NCI-H2196 (cell line): ENCODE results near the gene GLIS2.
"Not testable (repeated sequence)": the region's sequence is repeated elsewhere in the genome, so short reads cannot be mapped to it uniquely, and the experiment has no call there.

Source experiments
- DNase-seq: peaks from one replicate; lab custom pipeline; 2025; ENCODE audit not compliant: unreplicated experiment; lab: John Stamatoyannopoulos, UW

Gene GLIS2

DNA sequence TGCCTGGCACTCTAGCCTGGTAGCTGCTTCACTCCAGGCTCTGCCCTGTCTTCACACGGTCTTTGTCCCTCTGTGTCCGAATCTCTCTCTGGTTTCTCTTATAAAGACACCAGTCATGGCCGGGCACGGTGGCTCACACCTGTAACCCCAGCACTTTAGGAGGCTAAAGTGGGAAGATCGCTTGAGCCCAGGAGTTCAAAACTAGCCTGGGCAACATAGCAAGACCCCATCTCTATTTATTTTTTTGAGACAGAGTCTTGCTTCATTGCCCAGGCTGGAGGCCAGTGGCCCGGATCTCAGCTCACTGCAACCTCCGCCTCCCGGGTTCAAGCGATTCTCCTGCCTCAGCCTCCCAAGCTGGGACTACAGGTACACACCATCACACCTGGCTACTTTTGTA lies 17.8 kb downstream of the GLIS2 start:
- DNase-seq = not testable (repeated sequence)

DNA sequence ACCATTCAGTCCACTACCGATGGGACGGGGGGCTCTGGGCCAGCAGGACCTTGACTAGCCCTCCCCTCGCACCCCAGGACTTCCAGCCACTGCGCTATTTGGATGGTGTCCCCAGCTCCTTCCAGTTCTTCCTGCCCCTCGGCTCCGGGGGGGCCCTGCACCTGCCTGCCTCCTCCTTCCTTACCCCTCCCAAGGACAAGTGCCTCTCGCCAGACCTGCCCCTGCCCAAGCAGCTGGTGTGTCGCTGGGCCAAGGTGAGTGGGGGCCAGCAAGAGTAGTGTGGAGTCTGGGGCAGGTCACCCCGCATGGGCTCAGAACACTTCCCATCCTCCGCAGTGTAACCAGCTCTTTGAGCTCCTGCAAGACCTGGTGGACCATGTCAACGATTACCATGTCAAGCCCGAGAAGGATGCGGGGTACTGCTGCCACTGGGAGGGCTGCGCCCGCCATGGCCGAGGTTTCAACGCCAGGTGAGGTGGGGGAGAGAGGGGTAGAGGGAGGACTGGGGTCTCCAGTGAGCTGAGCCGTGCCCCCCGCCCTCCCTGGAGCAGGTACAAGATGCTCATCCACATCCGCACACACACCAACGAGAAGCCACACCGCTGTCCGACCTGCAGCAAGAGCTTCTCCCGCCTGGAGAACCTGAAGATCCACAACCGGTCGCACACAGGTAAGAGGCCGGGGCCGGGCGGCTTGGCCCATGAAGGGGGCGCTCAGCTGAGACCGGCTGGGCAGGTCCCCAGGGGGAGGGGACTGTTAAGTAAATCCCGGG lies 19.0 kb downstream of the GLIS2 start:
- DNase-seq = no peak

DNA sequence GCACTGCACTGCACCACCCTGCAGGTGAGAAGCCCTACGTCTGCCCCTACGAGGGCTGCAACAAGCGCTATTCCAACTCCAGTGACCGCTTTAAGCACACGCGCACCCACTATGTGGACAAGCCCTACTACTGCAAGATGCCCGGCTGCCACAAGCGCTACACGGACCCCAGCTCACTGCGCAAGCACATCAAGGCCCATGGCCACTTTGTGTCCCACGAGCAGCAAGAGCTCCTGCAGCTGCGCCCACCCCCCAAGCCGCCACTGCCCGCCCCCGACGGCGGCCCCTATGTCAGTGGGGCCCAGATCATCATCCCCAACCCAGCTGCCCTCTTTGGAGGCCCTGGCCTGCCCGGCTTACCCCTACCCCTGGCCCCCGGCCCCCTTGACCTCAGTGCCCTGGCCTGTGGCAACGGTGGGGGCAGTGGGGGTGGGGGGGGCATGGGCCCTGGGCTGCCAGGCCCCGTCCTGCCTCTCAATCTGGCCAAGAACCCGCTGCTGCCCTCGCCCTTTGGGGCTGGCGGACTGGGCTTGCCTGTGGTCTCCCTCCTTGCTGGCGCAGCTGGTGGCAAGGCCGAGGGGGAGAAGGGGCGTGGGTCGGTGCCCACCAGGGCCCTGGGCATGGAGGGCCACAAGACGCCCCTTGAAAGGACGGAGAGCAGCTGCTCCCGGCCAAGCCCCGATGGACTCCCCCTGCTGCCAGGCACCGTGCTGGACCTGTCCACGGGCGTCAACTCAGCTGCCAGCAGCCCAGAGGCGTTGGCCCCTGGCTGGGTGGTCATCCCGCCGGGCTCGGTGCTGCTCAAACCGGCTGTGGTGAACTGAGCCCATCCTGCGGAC lies 21.1 kb downstream of the GLIS2 start:
- no peak for DNase-seq

DNA sequence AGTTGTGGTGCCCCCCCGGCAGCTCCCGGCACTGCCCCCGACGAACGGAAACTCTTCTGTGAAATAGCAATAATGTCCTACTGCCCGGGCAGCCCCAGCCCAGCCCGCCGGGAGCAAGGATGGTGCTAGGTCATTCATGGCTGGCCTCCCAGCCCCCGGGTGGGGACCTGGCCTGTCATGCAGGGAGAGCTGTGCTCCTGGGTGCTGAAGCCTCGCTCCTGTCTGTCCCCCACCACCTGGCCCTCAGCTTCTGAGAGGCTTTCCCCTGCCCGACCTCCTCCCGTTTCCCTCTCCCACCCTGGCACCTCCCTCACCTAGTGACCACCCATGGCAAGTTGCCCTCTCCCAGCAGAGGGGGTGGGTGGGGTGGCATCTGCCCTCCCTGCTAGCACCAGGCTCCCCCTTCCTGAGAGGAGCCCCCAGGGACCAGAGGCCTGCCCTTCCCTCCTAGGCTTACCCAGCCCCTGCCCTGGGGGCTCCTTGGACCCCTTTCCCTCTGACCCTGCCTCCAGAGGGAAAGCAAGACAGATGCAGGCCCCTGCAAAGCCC lies 21.7 kb downstream of the GLIS2 start:
- DNase-seq = no peak

DNA sequence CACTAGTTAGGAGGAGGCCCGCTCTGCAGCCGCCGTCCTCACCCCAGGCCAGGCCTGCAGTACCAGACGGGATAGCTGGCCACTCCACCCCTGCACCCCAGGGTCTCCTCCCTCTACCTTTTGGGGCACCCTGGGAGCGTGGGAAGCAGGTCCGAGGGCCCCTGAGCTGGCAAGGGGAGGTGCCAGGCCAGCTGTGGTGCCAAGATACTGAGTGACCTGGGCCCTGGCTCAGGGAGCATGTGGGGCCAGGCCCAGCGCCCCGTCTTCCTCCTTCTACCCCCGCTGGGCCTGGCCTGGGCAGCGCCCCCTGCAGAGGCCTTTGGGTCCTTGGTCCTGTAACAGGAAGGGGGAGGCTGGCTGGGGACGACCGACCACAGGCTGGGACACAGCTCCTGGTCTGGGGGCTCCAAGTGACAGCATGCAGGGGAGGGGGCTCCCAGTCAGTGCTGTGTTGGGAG lies 22.3 kb downstream of the GLIS2 start:
- DNase-seq = no peak

DNA sequence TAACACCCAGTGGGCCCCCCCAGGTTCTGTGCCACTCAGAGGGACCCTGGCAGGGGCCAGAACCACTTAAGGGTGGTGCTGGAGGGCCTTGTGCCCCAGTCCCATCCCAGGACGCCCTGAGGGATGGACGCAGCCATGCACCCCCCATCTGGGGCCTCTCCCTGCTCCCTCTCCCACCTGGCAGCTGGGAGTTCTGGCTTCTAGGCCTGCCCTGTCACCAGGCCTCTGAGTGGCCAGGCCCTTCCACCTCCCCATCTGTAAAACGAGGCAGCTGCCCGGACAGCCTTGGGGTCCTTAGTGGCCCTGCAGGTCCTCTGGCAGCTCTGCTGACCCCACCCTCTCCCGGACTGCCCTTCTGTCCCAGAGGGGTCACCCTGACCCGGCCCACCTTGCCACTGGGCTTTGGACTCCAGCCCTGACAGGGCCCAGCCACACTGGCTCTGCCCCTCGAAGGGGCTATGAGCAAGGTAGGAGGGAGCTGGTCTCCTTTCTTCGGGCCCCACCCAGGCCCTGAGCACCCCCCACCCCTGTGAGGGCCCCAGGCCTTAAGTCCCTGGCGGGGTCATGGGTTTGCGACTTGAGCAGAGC lies 22.9 kb downstream of the GLIS2 start:
- no peak for DNase-seq

DNA sequence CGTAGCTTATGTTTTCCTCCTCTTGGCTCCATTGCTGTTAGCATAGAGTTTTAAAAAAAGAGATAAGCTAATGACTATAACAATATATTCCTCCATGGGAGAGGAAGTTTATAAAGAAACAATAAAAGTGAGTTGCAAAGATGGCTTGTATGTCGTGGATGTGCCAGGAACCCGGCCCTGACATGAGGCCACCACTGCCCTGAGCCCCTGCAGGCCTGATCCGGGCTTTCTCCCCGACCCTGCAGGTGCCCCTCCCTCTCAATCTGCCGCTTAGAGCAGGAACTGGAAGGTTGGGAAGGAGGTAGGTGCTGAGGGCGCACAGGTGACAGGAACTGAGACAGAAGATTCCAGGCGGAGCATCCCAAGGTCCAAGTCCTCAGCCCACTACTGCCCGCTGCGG lies 23.6 kb downstream of the GLIS2 start:
- no peak for DNase-seq

DNA sequence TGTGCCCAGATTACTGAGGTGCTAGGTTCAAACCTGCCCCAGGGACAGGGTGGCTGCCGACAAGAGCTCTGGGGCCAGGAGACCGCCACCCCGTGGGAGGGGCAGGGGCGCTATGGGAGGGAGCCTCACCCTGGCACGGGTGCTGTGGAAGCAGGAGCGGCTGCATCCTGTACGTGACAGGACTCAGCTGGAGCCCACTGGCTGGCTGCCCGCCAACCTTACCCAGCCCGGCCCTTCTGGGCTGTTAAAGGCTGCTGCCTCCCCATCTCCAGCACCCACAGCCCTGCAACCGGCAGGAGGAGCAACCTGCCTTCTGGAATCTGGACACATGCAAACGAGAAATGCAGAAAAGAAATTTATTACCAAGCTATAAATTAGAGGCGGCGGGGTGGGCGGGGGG lies 24.0 kb downstream of the GLIS2 start:
- peak; percentile 23 for DNase-seq

DNA sequence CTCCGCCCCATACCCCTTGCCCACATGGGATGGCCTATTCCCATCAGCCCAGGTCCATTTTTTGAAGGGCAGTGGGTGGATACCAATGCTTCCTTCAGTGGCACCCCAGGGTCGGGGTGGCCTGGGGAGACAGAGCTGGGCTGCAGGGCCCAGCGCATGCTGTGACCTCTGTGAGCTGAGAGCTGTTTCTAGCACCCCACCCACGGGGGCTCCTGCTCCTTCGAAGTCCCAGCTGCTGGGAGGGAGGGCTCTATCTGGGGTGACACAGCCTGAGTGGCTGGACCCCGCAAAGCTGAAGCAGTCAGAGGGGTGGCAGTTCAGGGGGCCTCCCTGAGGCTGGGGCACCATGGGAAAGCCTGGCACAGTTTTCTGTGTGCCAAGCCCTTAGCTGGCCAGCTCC lies 24.6 kb downstream of the GLIS2 start:
- DNase-seq = no peak

DNA sequence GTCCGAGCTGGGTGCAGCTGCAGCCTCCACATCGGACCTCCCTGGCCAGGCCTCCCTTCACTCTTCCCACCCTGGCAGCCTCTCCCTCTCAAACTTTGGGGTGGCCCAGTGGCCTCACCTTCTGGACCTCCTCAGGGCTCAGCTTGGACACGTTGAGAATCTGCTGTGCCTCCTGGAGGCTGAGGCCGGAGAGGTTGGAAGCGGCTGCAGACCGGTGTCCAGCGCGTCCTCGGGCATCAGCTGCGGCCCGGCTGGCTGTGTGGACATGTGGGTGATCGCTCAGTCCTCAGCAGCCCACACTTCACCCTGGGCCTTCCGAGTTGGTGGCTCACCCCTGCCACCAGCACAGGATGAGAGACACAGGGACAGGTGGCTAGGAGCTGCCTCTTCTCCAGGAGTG lies 25.4 kb downstream of the GLIS2 start:
- DNase-seq = no peak

DNA sequence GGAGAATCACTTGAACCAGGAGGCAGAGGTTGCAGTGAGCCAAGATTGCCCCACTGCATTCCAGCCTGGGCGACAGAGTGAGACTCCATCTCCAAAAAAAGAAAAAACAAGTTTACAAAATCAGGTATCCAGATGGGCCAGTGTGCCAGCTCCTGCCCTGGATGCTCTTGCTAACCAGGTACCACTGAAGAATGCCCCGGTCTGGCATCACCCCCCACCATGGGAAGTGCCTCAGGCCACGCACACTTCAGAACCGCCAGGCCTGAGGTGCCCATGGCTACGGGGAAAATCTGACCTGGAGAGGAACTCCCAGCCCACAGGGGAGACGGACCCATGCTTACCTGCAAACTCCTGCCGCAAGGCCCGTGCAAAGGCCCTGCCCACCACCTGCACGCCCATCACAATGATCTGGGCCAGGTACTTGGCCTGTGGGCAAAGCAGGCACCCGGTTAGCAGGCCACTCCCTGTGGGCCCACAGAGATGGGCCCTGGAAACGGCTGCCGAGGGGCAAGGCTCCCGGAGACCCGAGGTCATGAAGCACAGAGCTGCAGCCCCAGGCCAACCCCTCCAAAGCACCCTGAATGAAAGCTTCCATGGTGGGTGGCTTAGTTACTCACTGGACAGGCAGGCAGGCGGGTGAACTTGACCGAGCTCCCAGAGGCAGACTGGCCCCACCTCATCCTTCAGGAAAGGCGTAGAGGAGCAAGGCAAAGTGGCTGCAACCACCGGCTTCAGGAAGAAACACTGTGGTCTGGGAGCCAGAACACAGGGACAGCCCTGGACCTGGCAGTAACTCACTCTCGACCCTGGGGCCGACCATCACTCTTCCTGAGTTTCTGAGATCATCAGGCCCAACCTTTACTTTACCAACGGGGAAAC lies 27.2 kb downstream of the GLIS2 start:
- no peak for DNase-seq

DNA sequence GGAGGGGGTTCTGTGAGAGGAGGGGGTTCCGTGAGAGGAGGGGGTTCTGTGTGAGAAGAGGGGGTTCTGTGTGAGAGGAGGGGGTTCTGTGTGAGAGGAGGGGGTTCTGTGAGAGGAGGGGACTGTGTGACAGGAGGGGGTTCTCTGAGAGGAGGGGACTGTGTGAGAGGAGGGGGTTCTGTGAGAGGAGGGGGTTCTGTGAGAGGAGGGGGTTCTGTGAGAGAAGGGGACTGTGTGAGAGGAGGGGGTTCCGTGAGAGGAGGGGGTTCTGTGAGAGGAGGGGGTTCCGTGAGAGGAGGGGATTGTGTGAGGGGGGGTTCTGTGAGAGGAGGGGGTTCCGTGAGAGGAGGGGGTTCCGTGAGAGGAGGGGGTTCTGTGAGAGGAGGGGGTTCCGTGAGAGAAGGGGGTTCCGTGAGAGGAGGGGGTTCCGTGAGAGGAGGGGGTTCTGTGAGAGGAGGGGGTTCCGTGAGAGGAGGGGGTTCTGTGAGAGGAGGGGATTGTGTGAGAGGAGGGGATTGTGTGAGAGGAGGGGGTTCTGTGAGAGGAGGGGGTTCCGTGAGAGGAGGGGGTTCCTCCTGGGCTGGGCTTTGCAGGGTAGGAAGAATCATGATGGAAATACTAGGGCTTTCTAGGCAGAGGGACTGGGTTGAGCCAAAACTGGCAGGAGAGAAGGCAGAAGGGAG lies 28.6 kb downstream of the GLIS2 start:
- not testable (repeated sequence) for DNase-seq

DNA sequence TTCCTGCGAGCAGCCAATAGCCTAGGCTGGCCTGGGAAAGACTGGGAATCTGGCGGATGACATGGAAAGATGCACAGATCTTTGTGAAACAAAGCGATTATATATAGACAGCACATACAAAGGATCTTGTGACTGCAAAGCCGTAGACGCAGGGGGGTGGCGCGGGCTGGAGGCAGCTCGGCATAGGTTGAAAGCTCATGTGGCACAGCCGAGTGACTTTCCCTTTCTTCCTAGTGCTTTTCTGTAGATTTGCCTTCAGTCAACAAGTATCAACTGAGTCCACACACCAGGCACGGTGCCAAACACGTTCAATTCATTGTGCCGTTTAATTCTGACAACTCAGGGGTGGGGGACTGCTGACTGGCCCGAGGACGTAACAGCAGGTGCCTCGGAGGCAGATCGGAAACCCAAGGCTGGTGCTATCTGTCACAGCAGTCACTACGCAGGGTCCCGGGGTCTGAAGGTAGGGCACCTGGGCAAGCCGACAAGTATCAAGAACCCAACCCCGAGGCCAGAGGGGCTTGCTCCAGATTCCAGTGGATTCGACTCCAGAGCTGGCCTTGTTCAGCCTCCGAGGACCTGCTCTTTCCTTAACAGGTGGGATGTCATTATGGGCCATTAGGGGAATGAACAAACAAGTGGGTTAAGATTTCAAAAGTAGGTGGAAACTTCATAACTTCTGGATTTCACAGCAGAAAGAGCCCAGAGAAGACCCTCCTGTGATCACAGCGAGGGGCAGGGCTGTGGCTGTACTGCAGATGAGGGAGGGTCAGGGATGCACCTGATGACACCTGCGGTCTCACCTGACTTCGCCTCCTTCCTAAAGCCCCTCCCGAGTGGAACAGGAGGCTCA lies 29.3 kb downstream of the GLIS2 start:
- peak; percentile 65 for DNase-seq

DNA sequence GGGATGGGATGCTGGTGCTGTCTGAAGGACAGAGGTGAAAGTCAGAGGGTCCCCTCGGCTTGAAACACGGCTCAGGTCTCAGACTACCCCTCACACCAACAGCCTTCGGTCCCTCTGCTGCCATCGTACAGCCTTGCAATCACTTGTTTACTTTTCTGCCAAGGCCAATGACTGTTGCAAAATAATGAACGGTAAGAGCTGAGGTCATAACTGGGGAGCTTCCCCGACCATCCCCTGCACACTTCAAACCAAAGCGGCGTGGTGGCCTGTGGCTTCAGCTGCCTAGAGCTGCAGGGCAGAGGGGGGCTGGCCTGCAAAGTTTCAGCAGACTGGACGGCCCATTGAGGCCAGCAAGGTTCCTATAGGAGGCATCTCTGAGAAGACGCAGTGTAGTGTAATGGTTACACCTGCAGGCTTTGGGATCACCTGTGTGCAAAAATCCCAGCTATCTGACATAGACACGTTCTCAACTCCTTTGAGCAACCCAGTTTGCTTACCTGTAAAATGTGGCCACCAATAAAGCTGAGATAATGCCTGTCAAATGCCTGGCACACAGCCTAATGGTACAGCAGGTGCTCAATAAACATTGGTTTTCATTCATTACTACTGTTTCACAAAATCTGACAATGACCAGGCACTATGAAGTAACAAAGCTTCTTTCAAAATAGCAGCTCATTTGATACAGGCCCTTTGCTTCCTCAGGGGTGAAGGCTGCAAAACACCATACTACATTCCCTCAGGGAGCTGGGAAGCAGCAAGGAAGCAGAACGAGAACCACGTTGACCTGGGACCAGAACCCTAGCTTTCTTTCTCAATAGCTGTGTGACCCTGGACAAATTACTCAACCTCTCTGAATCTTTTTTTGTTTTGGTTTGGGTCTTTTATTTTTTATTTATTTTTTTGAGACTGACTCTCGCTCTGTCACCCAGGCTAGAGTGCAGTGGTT lies 30.2 kb downstream of the GLIS2 start:
- DNase-seq = peak; percentile 58

DNA sequence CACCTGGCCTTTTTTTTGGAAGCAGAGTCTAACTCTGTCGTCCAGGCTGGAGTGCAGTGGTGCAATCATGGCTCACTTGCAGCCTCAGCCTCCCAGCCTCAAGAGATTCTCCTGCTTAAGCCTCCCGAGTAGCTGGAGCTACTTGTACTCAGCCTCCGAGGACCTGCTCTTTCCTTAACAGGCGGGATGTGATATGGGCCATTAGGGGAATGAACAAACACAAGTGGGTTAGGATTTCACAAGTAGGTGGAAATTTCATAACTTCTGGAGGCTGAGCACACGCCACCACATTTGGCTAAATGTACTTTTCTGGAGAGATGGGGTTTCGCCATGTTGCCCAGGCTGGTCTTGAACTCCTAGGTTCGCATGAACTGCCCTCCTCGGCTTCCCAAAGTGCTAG lies 31.1 kb downstream of the GLIS2 start:
- DNase-seq = no peak

DNA sequence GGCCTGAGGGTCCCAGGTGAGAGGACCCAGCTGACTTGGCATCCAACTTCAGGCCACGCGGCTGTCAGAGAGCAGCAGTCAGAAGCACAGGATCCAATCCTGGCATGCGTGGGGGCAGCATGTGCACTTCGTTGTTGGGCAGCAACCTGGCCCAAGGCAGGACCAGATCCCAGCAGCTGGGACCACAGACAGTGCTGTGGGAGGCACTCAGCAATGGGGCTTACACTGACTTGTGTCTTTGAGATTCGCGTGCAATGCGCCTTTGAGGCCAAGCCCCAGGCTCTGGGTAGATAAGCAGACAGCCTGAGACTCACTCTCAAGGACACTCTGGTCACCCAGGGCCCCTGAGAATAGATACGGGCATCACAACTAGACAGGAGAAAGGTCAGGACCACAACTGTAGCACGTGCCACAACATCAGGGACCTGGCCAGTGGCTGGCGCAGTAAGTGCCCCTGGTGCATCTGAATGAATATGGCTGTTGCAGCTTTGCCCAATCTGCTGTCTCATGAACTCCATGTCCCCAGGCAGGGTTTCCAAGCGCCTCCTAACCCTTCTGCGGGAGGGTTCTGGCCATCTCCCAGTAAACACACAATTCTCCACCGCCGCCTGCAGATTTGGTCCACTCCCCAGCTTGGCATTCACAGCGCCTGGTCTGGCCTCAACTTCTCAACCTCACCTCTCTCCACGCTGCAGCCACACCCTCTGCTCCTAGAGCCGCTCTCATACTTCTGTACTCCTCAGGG lies 32.1 kb downstream of the GLIS2 start:
- DNase-seq = no peak

DNA sequence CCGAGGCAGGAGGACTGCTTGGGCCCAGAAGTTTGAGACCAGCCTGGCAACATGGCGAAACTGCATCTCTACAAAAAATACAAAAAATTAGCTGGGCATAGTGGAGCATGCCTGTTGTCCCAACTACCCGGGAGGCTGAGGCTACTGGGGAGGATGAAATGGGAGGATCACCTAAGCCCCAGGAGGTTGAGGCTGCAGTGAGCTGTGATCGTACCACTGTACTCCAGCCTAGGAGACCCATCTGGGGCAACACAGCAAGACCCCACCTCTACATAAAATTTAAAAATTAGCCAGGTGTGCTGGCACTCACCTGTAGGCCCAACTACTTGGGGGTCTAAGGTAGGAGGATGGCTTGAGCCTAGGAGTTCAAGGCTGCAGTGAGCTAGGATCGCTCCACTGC lies 33.5 kb downstream of the GLIS2 start:
- DNase-seq = no peak
